Measurements from ENCODE around the gene GTPBP4. TPM values are rescaled to one million over a fixed set of nuclear protein-coding genes. Genes with fewer than 3 reads are reported as not detected.

GTPBP4 gene
- total RNA-seq, 1 experiment from 2014 or later: 97.4 TPM

- TF ChIP-seq, protein P1, sequence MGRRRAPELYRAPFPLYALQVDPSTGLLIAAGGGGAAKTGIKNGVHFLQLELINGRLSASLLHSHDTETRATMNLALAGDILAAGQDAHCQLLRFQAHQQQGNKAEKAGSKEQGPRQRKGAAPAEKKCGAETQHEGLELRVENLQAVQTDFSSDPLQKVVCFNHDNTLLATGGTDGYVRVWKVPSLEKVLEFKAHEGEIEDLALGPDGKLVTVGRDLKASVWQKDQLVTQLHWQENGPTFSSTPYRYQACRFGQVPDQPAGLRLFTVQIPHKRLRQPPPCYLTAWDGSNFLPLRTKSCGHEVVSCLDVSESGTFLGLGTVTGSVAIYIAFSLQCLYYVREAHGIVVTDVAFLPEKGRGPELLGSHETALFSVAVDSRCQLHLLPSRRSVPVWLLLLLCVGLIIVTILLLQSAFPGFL (CRISPR knock-in tag; IDR thresholded peaks at IDR 0.05; ENCODE audit: borderline replicate concordance): no peak
- no peak for TF ChIP-seq TEAD1 (CRISPR knock-in tag; IDR thresholded peaks at IDR 0.05)
- no peak for TF ChIP-seq HMGXB4 (CRISPR knock-in tag; IDR thresholded peaks at IDR 0.05)
- TF ChIP-seq, protein P2, sequence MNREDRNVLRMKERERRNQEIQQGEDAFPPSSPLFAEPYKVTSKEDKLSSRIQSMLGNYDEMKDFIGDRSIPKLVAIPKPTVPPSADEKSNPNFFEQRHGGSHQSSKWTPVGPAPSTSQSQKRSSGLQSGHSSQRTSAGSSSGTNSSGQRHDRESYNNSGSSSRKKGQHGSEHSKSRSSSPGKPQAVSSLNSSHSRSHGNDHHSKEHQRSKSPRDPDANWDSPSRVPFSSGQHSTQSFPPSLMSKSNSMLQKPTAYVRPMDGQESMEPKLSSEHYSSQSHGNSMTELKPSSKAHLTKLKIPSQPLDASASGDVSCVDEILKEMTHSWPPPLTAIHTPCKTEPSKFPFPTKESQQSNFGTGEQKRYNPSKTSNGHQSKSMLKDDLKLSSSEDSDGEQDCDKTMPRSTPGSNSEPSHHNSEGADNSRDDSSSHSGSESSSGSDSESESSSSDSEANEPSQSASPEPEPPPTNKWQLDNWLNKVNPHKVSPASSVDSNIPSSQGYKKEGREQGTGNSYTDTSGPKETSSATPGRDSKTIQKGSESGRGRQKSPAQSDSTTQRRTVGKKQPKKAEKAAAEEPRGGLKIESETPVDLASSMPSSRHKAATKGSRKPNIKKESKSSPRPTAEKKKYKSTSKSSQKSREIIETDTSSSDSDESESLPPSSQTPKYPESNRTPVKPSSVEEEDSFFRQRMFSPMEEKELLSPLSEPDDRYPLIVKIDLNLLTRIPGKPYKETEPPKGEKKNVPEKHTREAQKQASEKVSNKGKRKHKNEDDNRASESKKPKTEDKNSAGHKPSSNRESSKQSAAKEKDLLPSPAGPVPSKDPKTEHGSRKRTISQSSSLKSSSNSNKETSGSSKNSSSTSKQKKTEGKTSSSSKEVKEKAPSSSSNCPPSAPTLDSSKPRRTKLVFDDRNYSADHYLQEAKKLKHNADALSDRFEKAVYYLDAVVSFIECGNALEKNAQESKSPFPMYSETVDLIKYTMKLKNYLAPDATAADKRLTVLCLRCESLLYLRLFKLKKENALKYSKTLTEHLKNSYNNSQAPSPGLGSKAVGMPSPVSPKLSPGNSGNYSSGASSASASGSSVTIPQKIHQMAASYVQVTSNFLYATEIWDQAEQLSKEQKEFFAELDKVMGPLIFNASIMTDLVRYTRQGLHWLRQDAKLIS (CRISPR knock-in tag; IDR thresholded peaks at IDR 0.05; ENCODE audit: borderline replicate concordance): no peak
- TF ChIP-seq, protein P3, sequence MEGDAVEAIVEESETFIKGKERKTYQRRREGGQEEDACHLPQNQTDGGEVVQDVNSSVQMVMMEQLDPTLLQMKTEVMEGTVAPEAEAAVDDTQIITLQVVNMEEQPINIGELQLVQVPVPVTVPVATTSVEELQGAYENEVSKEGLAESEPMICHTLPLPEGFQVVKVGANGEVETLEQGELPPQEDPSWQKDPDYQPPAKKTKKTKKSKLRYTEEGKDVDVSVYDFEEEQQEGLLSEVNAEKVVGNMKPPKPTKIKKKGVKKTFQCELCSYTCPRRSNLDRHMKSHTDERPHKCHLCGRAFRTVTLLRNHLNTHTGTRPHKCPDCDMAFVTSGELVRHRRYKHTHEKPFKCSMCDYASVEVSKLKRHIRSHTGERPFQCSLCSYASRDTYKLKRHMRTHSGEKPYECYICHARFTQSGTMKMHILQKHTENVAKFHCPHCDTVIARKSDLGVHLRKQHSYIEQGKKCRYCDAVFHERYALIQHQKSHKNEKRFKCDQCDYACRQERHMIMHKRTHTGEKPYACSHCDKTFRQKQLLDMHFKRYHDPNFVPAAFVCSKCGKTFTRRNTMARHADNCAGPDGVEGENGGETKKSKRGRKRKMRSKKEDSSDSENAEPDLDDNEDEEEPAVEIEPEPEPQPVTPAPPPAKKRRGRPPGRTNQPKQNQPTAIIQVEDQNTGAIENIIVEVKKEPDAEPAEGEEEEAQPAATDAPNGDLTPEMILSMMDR (IDR thresholded peaks at IDR 0.05): no peak
- TF ChIP-seq, protein P4, sequence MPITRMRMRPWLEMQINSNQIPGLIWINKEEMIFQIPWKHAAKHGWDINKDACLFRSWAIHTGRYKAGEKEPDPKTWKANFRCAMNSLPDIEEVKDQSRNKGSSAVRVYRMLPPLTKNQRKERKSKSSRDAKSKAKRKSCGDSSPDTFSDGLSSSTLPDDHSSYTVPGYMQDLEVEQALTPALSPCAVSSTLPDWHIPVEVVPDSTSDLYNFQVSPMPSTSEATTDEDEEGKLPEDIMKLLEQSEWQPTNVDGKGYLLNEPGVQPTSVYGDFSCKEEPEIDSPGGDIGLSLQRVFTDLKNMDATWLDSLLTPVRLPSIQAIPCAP (CRISPR knock-in tag; IDR thresholded peaks at IDR 0.05): no peak
Observed at GRCh38 chr10:1029838-1030237, 41.6 kb downstream of the GTPBP4 start (continued).

- ChIA-PET POLR2A (no interaction called here), CTCF (no interaction called here)
- Mint-ChIP-seq H3K27me3 (ENCODE audit: low read depth) (no peaks in the 10 kb centered on the region), H3K9me3 (no peaks in the 10 kb centered on the region), H3K4me3 (no peak overlapping the region), H3K36me3 (no peaks in the 10 kb centered on the region), H3K4me1 (0 out of 2 replicates have a peak, but pooled peaks cover 9% of the 10 kb centered on the region), H3K27ac (no peak overlapping the region)
- no peak for ATAC-seq
- DNase-seq (ENCODE audit: low spot score): no peak
- TF ChIP-seq STAT6 (CRISPR knock-in tag; conservative IDR thresholded peaks at IDR 0.05; ENCODE audit: low read depth) (no peak), RORB (CRISPR knock-in tag; IDR thresholded peaks at IDR 0.05) (no peak), NFYB (CRISPR knock-in tag; conservative IDR thresholded peaks at IDR 0.05; ENCODE audit: low read depth) (no peak), JAZF1 (CRISPR knock-in tag; IDR thresholded peaks at IDR 0.05) (no peak), ETV6 (CRISPR knock-in tag; IDR thresholded peaks at IDR 0.05) (no peak), ZNF121 (CRISPR knock-in tag; IDR thresholded peaks at IDR 0.05) (no peak), KAT7 (CRISPR knock-in tag; IDR thresholded peaks at IDR 0.05; ENCODE audit: borderline replicate concordance) (no peak), ZNF671 (CRISPR knock-in tag; IDR thresholded peaks at IDR 0.05) (no peak)
- TF ChIP-seq, protein P5, sequence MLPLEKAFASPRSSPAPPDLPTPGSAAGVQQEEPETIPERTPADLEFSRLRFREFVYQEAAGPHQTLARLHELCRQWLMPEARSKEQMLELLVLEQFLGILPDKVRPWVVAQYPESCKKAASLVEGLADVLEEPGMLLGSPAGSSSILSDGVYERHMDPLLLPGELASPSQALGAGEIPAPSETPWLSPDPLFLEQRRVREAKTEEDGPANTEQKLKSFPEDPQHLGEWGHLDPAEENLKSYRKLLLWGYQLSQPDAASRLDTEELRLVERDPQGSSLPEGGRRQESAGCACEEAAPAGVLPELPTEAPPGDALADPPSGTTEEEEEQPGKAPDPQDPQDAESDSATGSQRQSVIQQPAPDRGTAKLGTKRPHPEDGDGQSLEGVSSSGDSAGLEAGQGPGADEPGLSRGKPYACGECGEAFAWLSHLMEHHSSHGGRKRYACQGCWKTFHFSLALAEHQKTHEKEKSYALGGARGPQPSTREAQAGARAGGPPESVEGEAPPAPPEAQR (CRISPR knock-in tag; IDR thresholded peaks at IDR 0.05): no peak
- TF ChIP-seq, protein P6, sequence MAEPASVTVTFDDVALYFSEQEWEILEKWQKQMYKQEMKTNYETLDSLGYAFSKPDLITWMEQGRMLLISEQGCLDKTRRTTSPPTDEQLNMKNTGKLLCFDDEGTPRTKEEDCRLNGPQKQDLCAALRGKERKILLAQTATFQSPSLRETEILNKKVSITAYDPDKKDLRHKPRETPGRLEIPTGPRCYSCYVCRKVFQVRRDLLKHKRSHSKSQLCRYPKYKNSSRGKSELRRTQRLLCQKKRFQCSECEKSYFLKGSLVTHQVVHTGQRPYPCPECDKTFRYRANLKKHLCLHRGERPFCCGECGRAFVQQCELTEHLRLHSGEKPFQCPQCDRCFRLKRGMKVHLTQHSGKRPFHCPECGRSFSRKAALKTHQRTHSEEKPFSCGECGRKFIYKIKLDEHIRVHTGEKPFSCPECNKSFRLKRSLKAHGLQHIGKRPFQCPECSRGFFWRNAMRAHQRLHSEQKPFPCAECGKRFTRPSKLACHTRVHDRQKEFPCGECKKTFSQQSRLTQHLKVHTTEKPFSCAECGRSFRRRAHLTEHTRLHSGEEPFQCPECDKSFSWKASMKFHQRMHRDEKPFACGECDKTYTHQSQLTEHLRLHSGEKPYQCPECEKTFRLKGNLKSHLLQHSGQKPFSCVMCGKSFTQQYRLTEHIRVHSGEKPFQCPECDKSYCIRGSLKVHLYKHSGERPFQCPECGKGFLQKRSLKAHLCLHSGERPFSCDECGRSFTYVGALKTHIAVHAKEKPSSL (CRISPR knock-in tag; conservative IDR thresholded peaks at IDR 0.05): no peak
- TF ChIP-seq, protein P2 (CRISPR knock-in tag; IDR thresholded peaks at IDR 0.05; ENCODE audit: borderline replicate concordance): no peak
Observed at GRCh38 chr10:1033601-1034000, 45.4 kb downstream of the GTPBP4 start.

Data from WTC11 (cell line).